Measurements from ENCODE around the gene ANXA4.

GRCh38 chr2:69785358-69785757 is 43.4 kb downstream of the ANXA4 start:
- TF ChIP-seq EZH2phosphoT487 (IDR thresholded peaks at IDR 0.05; ENCODE audit: insufficient read depth, low read depth) (no peak), EZH2 (IDR thresholded peaks at IDR 0.05; ENCODE audit: insufficient read depth, poor library complexity, severe bottlenecking) (no peak)

Measured in GM23248 (cell line).